ENCODE data around the gene CEP72. TPM values are rescaled to one million over a fixed set of nuclear protein-coding genes. Genes with fewer than 3 reads are reported as not detected.

The CEP72 gene
- total RNA-seq, 4 donors from 2014 or later = 3.3 to 6.6 (median 5.0) TPM

DNA sequence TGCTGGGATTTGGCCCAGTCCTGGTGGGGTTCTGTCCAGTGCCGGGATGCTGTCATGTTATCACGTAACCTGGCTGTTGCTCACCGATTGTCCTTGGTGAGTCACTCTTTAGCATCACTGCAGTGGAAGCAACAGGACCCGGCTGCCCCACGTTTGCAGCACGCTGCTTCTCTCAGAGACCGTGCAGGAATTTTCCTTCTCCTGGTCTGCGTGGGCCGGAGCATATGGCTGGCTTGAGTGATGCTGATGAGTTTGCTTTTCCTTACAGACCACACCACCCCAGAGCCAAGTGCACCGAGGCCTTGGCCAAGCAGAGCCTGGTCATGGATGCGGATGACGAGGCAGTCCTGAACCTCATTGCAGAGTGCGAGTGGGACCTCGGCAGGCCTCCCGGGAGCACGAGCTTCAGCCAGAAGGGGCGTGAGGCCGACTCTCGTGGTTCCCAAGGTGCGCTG is 21.4 kb downstream of the CEP72 start:
- H3K9me3 ChIP-seq = peaks cover 0 to 9% (median 0%) of the 10 kb centered on the region in 4 donors
- H3K27me3 ChIP-seq = no peaks in the 10 kb centered on the region
- TF ChIP-seq CTCF (IDR thresholded peaks at IDR 0.05) (no peak), POLR2A (IDR thresholded peaks at IDR 0.05) (no peak), EP300 (IDR thresholded peaks at IDR 0.05) (no peak)
- peaks cover 3 to 49% (median 15%) of the 10 kb centered on the region in 3 donors for H3K36me3 ChIP-seq
- DNase-seq (ENCODE audit: low spot score in 2 of 2) = no peak
- no peak overlapping the region for H3K4me3 ChIP-seq
- no peaks in the 10 kb centered on the region for H3K4me1 ChIP-seq
- WGBS, 2 donors = 66 to 79% methylated on average over 19 to 20 of the region's 20 CpGs
- H3K27ac ChIP-seq = no peak overlapping the region

- Histone ChIP-seq H3K9me3 (peaks cover 0 to 9% (median 0%) of the 10 kb centered on the region in 4 donors), H3K4me3 (no peak overlapping the region), H3K36me3 (peaks cover 3 to 56% (median 15%) of the 10 kb centered on the region in 3 donors), H3K27ac (no peak overlapping the region), H3K27me3 (no peaks in the 10 kb centered on the region), H3K4me1 (no peaks in the 10 kb centered on the region)
- TF ChIP-seq CTCF (IDR thresholded peaks at IDR 0.05) (no peak), EP300 (IDR thresholded peaks at IDR 0.05) (no peak), POLR2A (IDR thresholded peaks at IDR 0.05) (no peak)
- WGBS, 2 donors = 82 to 86% methylated on average over 9 to 12 of the region's 12 CpGs
- no peak for DNase-seq (ENCODE audit: low spot score in 2 of 2)
Measured at GRCh38 chr5:634191-634590, 22.1 kb downstream of the CEP72 start.

DNA sequence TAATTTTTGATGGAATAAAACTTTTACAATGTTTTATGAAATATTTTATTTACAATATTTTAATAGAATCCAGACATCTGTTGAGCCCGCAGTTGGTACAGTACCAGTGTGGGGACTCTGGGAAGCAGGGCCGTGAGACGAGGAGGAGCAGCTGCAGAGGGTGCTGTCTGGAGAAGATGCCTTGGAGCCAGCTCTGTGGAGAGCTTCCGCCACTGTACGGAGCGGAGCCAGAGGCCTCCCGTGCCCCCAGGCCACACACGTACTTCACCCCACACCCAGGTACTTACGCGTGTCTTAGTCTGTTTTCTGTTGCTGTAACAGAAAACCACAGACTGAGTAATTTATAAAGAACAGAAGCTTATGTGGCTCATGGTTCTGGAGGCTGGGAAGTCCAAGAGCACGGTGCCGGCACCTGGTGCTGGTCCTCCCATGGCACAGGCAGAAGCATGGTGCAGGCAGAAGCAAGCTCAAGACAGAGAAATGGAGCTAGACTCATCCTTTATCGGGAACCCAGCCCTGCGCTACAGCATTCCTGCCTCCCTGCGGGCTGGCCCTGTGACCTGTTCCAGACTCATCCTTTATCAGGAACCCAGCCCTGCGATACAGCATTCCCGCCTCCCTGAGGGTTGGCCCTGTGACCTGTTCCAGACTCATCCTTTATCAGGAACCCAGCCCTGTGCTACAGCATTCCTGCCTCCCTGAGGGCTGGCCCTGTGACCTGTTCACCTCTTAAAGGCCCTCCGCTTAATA is 23.3 kb downstream of the CEP72 start:
- no peak for DNase-seq (ENCODE audit: low spot score in 2 of 2)
- no peaks in the 10 kb centered on the region for H3K4me1 ChIP-seq
- 93 to 96% methylated on average over 18 of the region's 18 CpGs for WGBS, 2 donors

DNA sequence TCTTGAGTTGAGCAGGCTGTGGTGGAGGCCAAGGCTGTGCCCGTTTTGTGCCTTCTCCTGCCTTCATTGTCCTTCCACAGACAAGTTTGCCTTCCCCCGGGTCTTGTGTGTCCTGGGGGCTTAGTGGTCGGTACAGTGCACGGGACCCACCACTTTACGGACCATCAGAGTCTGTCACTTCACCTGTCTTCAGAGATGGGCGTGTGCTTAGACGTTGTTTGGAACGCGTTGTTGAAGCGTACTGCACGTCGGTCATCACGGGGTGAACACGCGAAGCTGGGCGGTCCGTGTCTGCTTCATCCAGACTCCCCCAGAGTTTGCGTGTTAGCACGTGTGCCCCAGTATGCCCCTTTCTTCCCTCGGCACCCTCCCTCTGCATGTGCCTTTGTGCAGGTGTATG is 24.8 kb downstream of the CEP72 start:
- Histone ChIP-seq H3K9me3 (peaks cover 0 to 9% (median 0%) of the 10 kb centered on the region in 4 donors), H3K4me1 (no peaks in the 10 kb centered on the region), H3K27ac (no peak overlapping the region), H3K36me3 (peaks cover 3 to 82% (median 15%) of the 10 kb centered on the region in 3 donors), H3K4me3 (no peak overlapping the region), H3K27me3 (no peaks in the 10 kb centered on the region)
- no peak for DNase-seq (ENCODE audit: low spot score in 2 of 2)
- WGBS, 2 donors = 92 to 95% methylated on average over 20 of the region's 20 CpGs
- TF ChIP-seq EP300 (IDR thresholded peaks at IDR 0.05) (no peak), POLR2A (IDR thresholded peaks at IDR 0.05) (no peak), CTCF (IDR thresholded peaks at IDR 0.05) (no peak)

More for the DNA sequence above, 23.3 kb downstream of the CEP72 start:
- no peak overlapping the region for H3K27ac ChIP-seq
- peaks cover 3 to 69% (median 15%) of the 10 kb centered on the region in 3 donors for H3K36me3 ChIP-seq
- H3K9me3 ChIP-seq = peaks cover 0 to 9% (median 0%) of the 10 kb centered on the region in 4 donors
- H3K27me3 ChIP-seq = no peaks in the 10 kb centered on the region
- no peak for TF ChIP-seq POLR2A (IDR thresholded peaks at IDR 0.05)
- TF ChIP-seq EP300 (IDR thresholded peaks at IDR 0.05) = no peak
- TF ChIP-seq CTCF (IDR thresholded peaks at IDR 0.05) = no peak
- no peak overlapping the region for H3K4me3 ChIP-seq
